Measurements from ENCODE around the gene PAH.

DNA sequence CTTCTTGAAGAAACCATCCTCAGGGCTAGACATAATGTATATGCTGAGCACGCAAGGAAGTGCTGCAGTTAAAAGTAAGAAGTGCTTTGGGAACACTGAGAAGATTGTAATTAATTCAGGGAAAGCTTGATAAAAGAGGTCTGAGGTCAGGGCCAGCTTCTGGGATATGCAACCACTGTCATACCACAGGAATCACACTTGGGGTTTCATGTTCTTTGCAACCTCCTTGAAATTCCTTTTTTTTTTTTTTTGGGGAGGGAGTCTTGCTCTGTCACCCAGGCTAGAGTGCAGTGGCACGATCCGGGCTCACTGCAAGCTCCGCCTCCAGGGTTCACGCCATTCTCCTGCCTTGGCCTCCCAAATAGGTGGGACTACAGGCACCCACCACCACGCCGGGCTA is 6.9 kb downstream of the PAH start:
- TF ChIP-seq, protein P1, sequence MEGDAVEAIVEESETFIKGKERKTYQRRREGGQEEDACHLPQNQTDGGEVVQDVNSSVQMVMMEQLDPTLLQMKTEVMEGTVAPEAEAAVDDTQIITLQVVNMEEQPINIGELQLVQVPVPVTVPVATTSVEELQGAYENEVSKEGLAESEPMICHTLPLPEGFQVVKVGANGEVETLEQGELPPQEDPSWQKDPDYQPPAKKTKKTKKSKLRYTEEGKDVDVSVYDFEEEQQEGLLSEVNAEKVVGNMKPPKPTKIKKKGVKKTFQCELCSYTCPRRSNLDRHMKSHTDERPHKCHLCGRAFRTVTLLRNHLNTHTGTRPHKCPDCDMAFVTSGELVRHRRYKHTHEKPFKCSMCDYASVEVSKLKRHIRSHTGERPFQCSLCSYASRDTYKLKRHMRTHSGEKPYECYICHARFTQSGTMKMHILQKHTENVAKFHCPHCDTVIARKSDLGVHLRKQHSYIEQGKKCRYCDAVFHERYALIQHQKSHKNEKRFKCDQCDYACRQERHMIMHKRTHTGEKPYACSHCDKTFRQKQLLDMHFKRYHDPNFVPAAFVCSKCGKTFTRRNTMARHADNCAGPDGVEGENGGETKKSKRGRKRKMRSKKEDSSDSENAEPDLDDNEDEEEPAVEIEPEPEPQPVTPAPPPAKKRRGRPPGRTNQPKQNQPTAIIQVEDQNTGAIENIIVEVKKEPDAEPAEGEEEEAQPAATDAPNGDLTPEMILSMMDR (IDR thresholded peaks at IDR 0.05), result no peak
- TF ChIP-seq POLR2A (IDR thresholded peaks at IDR 0.05), result no peak

All from adrenal gland (tissue), 5 donors.